Activated T-helper 1 cell treated with Interleukin-2 at 50 U/mL for 16 hours (primary cell): Measurements from ENCODE around the gene KCNQ5.

Experiments
- DNase-seq: peaks from one replicate; pipeline ENCODE4 v3.0.0-alpha.2; 2020; ENCODE audit warnings: low read depth

KCNQ5 gene

DNA sequence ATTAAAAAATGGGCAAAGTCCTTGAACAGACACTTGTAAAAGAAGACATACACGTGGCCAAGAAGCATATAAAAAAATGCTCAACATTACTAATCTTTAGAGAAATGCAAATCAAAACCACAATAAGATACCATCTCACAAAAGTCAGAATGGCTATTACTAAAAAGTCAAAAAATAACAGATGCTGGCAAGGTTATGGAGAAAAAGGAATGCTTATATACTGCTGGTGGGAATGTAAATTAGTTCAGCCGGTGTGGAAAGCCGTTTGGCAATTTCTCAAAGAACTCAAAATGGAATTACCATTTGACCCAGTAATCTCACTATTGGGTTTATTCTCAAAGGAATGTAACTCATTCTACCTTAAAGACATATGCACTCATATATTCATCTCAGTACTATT is 436.9 kb downstream of the KCNQ5 start:
- no peak for DNase-seq

DNA sequence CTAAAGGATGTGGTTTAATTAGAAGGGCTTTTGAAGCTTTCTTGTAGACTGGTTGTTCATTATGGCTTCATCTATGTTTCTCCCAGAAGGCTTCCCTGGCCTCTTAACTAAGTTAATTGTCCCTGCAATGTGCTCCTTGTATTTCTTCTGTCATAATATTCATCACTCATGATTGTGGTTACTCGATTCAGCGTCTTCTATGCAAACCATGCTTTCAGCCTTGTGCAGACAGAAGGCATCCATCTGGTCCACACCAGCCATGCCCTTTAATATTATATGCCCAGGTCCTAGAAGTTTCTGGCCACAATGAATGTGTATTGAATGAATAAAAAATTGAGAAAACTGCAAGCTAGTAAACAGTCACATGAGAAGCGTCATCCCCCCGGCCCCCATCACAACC is 440.3 kb downstream of the KCNQ5 start:
- DNase-seq = no peak

DNA sequence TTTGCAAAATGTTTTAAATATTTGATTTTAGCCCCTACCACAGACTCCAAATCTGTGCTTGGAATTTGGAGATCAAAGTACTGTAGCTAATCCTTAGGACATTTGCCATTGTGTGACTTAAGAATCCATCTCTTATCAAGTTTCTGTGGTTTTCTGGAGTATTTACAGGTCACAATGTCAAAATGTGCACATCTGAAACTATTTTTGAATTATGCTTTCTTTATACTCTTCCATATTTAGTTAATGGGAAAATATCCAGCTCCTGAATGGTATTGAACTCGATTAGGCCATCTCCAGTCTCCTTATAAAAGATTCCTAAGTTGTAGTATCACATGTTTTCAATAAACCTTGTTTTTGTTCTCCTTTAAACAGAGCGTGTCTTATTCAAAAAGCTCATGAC is 441.0 kb downstream of the KCNQ5 start:
- no peak for DNase-seq

- DNase-seq = no peak
Measured at GRCh38 chr6:73064266-73064665, 442.4 kb downstream of the KCNQ5 start.

DNA sequence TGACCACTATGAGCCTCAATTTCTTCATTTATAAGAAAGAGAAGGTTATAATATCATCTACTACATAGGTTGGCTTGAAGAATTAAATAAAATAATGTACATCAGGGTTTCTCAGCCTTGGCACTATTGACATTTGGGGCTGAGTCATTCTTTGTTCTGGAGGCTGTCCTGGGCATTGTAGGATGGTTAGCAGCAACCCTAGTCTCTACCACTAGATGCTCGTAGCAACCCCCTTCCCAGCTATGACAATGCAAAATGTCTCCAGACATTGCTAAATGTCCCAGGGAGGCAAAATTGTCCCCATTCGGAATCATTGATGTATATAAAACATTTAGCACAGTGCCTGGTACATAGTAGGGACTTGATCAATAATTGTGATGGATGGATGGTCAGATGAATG is 451.4 kb downstream of the KCNQ5 start:
- DNase-seq = no peak

DNA sequence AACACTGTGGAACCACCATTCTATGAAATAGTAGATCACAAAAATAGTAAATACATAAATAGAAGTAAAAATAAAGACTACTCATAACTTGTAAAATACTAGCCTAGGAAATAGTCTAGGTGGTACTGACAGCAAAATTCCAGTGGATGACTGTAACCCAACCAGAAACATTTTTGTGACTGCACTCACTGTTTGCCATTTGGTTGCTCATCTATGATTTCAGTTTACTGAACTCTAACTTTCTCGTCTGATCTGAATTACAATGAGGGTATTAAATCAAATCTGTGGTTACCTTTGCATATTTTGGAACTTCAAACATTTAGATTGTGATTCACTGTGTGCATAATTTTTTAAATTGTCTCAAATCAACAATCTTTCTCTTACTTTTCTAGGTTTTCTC is 452.3 kb downstream of the KCNQ5 start:
- DNase-seq = no peak

GRCh38 chr6:73076211-73076954 is 454.5 kb downstream of the KCNQ5 start:
- DNase-seq = no peak

DNA sequence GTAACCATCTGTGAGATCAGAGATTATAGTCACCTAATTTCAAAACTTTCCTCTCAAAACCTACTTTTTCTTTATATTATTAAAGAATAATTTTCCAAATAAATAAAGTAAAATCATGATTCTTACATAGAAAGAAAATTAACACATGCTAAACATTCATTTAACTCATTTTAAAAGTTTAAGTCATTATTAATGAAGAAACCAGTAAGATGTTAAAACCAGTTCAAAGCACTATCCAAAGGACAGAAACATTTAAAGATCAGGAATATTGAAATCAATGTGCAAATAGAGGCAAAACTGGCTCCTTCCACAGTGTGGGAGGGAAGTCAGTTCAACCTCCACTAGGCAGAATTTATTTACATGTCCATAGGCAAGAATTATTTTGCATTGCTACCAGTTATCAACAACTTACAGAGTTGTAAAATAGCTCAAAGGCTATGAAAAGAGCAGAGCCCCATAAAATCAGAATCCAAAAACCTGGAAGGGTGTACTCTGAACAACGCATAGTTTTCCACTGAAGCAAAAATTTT is 456.5 kb downstream of the KCNQ5 start:
- DNase-seq = no peak

DNA sequence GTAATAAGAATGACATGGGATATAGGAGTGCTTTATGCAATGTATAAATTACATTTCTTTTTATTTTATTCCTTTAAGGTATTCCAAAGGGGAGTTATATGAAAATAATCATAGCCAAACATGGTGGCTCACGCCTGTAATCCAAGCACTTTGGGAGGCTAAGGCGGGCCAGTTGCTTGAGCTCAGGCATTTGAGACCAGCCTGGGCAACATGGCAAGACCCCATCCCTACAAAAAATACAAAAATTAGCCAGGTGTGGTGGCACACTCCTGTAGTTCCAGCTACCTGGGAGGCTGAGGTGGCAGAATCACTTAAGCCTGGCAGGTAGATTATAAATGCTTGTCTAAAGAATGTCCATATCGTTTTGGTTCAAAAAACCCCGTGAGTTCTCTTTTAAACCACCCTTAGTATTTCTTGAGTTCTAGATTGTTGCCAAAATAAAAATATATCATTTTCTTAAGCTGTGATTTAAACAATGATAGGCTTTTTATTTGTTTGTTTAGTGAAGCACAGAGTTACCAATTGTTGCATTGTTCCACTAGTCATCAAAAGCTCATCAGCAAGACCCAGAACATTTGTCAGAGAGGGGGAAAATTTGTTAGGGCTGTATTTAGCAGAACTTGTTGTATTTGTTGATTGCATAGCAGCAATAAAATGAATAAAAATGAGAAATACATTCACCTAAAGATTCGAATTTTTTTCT is 457.2 kb downstream of the KCNQ5 start:
- DNase-seq = no peak

DNA sequence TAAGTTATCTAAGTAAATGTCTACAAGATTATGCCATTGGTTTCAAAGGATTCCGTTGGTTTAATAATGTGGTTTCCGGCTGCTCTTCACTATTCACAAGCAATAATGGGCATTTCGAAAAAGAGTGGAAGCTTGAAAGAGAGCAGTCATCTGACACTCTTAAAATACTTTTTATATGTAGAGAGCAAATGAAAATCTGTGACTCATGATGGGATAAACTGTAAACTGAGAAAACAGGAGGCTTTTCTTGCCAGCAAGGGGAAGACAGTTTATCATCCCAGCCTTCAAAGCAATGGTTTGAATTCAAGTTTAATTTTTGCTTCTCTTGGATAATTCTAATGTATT is 457.7 kb downstream of the KCNQ5 start:
- DNase-seq = no peak

DNA sequence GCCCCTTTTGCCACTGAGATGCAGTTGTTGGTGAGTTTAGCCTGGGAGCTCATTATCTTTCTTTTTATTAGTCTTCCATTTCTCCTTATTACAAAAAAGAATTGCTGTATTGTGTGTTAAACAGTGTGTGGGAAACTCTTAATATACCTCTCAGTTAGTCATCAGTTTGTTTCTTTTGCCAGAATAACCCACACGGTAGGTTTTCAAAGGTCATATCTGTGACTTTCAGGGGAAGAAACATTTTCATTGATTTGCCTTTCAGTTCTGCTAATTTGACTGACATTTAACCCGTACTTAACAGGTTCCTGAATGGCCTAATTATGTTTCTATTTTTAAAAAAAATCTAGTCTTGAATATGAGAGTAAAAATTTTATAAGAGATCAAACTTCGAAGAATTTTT is 458.1 kb downstream of the KCNQ5 start:
- DNase-seq = no peak

DNA sequence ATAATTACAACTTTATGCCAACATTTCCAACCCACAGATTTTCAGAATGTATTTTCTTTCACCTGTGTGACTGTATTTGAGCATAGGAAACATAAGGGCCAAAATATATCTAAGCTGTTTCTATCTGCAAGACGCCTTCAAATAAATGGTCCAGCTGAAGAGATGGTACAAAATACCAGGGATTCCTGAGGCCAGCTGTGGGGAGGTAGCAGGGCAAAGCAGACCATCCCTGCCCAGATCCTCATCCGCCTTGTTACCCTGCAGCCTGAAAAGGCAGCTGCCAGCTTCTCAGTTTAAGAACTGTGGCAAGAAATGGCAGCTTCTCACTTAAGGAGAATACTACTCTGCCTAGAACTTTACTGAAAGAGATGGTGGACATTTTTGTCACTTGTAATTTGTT is 460.1 kb downstream of the KCNQ5 start:
- no peak for DNase-seq

DNA sequence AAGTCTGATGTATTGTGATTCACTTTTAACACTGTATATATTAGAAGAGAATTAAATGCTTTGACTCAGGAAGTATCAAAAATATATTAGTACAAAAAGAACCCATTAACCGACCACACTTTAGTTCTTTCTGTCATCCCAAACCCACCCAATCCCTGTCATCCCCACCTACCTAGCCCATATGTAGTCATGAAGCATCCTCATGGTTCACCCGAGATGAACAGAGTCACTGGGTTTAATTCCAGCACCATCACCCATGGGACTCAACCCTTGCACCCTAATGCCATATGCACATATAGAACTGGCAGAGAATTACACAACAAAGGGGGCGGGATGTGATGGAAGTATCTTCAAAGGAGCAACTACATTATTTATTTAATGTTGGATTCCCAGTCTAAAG is 462.0 kb downstream of the KCNQ5 start:
- no peak for DNase-seq

DNA sequence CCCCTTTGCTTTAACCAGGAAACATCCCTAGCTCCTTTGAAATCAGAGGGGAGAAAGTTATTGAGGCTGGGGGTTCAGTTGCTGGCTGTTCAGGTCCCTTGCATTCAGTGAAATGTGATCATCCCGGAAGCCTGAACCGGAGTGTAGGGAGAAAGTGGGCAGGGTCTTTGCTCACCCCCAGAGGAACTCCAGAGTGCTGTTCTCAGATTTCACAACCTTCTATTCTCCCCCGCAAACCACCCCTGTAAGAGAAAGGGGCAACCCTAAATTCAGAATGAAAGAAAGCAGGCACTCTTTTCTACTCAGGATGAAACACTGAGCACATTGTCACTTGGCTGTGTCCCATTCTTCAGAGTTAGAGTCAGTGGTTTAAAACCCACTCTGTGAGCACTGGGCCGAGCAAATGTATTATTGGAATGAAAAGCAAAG is 463.6 kb downstream of the KCNQ5 start:
- no peak for DNase-seq

- DNase-seq = no peak
Measured at GRCh38 chr6:73086726-73087125, 464.9 kb downstream of the KCNQ5 start.

- DNase-seq = no peak
Measured at GRCh38 chr6:73088138-73088813, 466.4 kb downstream of the KCNQ5 start.

- no peak for DNase-seq
Measured at GRCh38 chr6:73104921-73105320, 483.1 kb downstream of the KCNQ5 start.

DNA sequence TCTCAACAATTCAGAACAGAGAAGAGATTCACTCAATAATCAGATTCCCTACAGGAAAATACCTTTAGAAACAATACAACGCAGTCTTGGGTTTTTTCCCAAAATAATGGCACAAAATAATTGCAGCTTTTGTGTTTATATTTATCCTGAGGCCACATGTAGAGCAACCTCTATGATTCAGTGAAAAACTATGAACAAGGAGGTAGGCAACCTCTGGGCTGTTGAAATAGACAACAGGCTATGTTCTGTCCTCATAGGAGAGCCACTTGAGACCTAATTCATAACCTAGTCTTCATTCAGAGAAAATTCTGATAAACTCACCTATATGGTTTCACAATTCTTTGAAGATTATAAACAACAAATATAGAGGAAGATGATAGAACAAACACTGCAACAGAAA is 485.2 kb downstream of the KCNQ5 start:
- no peak for DNase-seq

DNA sequence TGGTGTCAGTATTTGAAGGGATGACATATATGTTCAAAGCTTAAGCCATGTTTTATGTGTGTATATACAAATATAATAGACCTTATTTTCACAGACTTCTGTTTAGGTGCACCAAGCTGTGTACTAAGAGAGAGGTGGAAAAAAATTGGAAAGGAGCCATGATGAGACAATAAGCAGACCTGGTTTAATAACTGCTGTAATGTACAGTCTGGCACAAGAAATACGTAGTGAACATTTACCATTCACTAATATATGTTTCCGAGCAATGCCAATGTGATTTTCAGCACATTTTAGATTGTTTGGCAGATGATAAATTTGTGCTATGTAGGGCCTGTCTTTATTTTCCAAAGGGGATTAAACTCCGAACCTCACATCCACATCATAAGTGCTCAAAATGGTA is 487.1 kb downstream of the KCNQ5 start:
- no peak for DNase-seq

DNA sequence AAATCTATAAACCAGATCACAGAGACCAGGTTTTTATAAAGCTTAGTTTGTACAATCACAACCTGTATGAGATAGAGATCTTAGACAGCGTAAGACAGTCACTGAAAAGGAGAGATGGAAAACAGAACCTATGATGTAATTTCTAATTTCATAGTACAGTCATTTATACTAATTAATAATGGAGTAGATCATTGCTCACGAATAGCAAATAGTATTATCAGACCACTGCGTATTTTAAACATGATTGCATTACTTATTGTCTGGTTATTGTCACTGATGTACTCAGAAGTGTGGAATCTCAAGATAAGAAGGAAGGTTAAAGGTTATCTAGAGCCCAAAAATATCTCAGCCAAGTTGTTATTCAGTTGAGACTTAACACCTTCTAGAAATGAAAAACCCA is 487.8 kb downstream of the KCNQ5 start:
- DNase-seq = no peak

DNA sequence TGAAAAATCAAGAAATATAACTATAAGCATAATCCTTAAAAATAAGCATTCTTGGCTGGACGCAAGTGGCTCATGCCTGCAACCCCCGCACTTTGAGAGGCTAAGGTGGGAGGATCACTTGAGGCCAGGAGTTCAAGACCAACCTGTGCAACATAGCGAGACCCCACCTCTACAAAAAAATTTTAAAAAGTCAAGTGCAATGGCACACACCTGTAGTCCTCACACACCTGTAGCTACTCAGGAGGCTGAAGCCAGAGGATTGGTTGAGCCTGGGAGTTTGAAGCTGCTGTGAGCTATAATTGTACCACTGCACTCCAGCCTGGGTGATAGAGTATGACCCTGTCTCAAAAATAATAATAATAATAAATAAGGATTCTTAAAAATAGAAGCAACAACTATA is 494.5 kb downstream of the KCNQ5 start:
- DNase-seq = no peak

- no peak for DNase-seq
Measured at GRCh38 chr6:73121421-73121993, 499.6 kb downstream of the KCNQ5 start.
